Stomach smooth muscle (tissue), 2 donors: ENCODE results near the gene ZNF653.
A peak's percentile ranks its signal among the peaks of the same experiment; 100 is the strongest.

ENCODE experiments used
- H3K27ac ChIP-seq: one replicate; pipeline ENCODE4 v1.7.0; 2013; ENCODE audit warnings: mild to moderate bottlenecking, low read length, inconsistent platforms
- H3K27me3 ChIP-seq, 2 donors: one replicate each; pipeline ENCODE4 v1.7.0; 2013; ENCODE audit warnings: low read length in 2 of 2; ENCODE audit not compliant: insufficient read depth in 2 of 2, control insufficient read depth in 1 of 2
- H3K36me3 ChIP-seq, 2 donors: one replicate each; pipeline ENCODE4 v1.7.0; 2013; ENCODE audit warnings: low read length in 2 of 2; ENCODE audit not compliant: control insufficient read depth in 2 of 2, insufficient read depth in 2 of 2
- H3K4me1 ChIP-seq: one replicate; pipeline ENCODE4 v1.7.0; 2013; ENCODE audit warnings: low read length; ENCODE audit not compliant: control insufficient read depth, insufficient read depth
- H3K4me3 ChIP-seq, 2 donors: one replicate each; pipeline ENCODE4 v1.7.0; 2013; ENCODE audit warnings: low read length in 2 of 2
- H3K9ac ChIP-seq, 2 donors: one replicate each; pipeline ENCODE4 v1.7.0; 2013; ENCODE audit warnings: low read length in 2 of 2, mild to moderate bottlenecking in 1 of 2
- H3K9me3 ChIP-seq, 2 donors: one replicate each; pipeline ENCODE4 v1.7.0; 2013; ENCODE audit warnings: low read length in 2 of 2; ENCODE audit not compliant: control insufficient read depth in 2 of 2
- donor health status: healthy.
- donor health status: Pancreatic carcinoma.

ZNF653 gene

DNA sequence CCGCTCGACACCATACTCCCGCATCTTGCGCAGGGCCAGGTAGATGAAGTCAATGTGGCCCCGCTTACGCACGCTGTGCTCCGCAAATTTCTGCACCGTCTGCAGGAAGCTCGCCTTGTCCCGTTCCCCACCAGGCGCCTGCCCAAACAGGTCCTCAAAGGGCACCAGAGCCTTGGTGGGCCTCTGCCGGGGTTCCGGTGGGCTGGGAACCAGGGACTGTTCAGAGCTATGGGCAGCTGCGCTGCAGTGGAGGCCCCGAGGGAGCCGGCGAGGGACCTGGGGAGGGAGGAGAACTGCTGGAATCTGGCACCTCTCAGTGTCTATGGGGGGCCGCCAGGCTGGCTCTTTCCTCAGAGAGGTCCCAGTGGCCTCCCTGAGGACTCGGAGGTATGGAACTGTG is 8.3 kb upstream of the ZNF653 start:
- Histone ChIP-seq H3K9ac (no peak overlapping the region), H3K27me3 (no peaks in the 10 kb centered on the region), H3K4me3 (no peak overlapping the region), H3K27ac (no peak overlapping the region), H3K4me1 (no peaks in the 10 kb centered on the region), H3K9me3 (no peaks in the 10 kb centered on the region), H3K36me3 (peaks cover 21 to 30% of the 10 kb centered on the region in 2 donors)

DNA sequence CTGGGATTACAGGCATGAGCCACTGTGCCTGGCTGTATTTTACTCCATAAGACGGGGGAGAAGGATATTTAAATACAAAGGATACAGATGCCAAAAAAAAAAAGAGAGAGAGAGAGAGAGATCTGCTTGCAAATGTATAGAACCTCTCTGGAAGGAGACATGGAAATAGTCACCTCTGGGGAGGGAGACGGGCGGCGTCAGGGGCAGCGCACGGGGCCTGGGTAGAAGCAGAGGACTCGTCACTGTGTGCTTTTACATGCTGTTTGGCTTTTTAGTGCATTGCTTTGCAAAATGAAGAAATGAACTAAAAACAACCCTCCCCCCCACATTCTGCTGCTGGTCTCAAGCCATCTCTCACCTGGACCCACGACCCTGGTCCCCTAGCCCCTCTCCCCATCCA is 4.8 kb upstream of the ZNF653 start:
- H3K4me3 ChIP-seq, result no peak overlapping the region
- no peak overlapping the region for H3K27ac ChIP-seq
- H3K36me3 ChIP-seq, result peaks cover 18% of the 10 kb centered on the region in 2 donors
- no peak overlapping the region for H3K9ac ChIP-seq
- H3K9me3 ChIP-seq, result no peaks in the 10 kb centered on the region
- no peaks in the 10 kb centered on the region for H3K27me3 ChIP-seq
- H3K4me1 ChIP-seq, result peaks cover 5% of the 10 kb centered on the region

DNA sequence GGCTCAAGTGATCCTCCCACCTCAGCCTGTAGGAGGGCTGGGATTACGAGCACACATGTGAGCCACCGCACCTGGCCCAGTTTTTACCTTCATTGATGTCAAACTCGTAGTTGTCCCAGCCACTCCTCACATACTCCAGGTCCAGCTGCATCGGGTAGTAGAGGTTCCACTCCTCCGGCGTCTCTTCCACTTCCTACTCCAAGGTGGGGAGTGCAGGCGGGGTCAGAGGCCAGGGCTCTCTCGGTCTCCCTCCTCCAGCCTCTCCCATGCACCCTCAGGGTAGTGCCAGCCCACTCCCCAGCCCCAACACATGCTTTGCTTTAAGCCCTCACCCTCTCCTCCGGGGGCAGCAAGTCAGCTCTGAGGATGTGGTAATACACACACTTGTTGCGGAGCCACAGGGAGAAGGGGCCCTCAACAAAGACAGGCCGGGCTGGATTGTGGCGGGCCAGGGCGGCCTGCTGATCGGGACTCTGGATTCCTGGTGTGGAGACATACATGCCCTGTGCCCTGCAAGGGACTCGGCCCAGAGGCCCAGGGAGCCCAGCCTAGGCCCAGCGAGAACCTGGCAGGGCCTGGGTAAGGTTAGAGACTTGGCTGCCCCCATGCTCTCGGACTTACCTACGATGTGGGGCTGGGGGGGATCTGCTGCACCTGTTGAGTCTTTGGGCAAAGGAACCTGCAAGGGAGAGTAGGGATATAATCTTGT is 1.9 kb upstream of the ZNF653 start:
- no peak overlapping the region for H3K27ac ChIP-seq
- peaks cover 9% of the 10 kb centered on the region for H3K4me1 ChIP-seq
- H3K4me3 ChIP-seq, result no peak overlapping the region
- H3K9me3 ChIP-seq, result no peaks in the 10 kb centered on the region
- H3K36me3 ChIP-seq, result peaks cover 8 to 9% of the 10 kb centered on the region in 2 donors
- H3K9ac ChIP-seq, result no peak overlapping the region
- H3K27me3 ChIP-seq, result no peaks in the 10 kb centered on the region

DNA sequence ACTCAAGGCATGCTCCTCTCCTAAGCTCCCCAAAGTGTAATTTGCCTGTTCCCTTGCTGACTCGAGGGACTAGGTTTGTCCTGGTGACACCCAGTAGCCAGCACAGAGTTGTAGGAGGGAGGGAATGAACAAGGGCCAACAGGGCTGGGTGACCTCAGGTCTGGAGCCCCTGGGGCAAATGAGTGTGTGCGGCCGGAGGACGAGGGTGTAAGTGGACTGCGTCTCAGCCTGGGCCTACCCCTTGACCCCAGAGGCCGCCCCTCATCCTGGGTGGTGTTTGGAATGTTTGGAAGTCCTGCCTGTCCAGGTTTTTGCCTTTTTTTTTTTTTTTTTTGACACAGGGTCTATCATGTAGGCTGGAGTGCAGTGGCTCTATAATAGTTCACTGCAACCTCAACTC is 1.3 kb upstream of the ZNF653 start:
- H3K9ac ChIP-seq, result no peak overlapping the region
- H3K36me3 ChIP-seq, result peaks cover 5 to 7% of the 10 kb centered on the region in 2 donors
- H3K27ac ChIP-seq, result no peak overlapping the region
- no peaks in the 10 kb centered on the region for H3K9me3 ChIP-seq
- peaks cover 9% of the 10 kb centered on the region for H3K4me1 ChIP-seq
- H3K27me3 ChIP-seq, result no peaks in the 10 kb centered on the region
- H3K4me3 ChIP-seq, result no peak overlapping the region

DNA sequence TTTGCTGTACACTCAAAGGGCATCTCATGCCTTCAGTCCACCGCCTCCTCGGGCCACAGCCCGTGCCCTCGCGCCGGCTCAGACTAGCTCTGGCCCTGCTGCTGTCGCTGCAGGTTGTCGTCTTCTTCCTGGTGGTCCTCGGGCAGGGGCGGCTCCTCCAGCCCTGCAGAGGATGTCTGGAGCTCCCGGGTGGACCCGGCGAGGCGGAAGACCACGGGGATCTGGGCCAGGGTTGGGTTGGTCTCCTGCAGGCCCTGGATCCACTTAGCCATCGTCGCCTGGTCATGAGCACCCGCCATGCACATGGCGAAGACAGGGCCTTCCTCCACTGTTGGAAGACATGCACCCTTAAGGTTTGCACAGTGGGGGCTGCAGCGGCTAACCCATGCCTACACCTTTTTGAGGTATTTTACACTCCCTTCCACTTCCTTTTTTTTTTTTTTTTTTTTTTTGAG is 489 bp upstream of the ZNF653 start:
- Histone ChIP-seq H3K4me3 (peak overlapping the region; percentile 82 to 84), H3K9me3 (no peaks in the 10 kb centered on the region), H3K9ac (peak overlapping the region; percentile 66 to 87), H3K27ac (peak overlapping the region; percentile 90), H3K27me3 (no peaks in the 10 kb centered on the region), H3K4me1 (peaks cover 9% of the 10 kb centered on the region), H3K36me3 (peaks cover under 1 to 3% of the 10 kb centered on the region in 2 donors)

DNA sequence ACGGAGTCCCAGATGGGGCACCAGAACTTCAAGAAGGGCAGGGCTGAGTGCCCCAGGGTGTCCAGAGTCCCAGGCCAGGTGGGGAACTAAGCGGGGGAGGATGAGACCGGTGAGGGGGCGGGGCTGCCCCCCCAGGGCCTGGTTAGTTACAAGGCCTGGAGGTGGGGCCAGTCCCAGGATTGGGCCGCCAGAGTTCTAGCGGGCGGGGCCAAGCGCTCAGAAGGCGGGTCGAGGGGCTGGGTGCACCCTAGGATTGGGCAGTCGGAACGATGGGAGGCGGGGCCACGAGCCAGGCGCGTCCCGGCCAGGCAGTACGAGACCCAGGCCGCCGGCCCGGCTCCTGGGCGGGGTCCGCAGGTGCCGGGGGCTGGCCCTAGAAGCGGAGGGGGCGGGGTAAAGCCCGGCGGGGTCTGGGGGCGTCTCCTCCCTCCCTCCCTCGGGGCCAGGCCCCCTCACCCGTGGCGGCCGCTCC is 571 bp downstream of the ZNF653 start:
- Histone ChIP-seq H3K4me1 (peaks cover 9% of the 10 kb centered on the region), H3K27me3 (no peaks in the 10 kb centered on the region), H3K9me3 (no peaks in the 10 kb centered on the region), H3K27ac (peak overlapping the region; percentile 90), H3K36me3 (no peaks in the 10 kb centered on the region), H3K9ac (peak overlapping the region; percentile 78 to 87), H3K4me3 (peak overlapping the region; percentile 82 to 84)

DNA sequence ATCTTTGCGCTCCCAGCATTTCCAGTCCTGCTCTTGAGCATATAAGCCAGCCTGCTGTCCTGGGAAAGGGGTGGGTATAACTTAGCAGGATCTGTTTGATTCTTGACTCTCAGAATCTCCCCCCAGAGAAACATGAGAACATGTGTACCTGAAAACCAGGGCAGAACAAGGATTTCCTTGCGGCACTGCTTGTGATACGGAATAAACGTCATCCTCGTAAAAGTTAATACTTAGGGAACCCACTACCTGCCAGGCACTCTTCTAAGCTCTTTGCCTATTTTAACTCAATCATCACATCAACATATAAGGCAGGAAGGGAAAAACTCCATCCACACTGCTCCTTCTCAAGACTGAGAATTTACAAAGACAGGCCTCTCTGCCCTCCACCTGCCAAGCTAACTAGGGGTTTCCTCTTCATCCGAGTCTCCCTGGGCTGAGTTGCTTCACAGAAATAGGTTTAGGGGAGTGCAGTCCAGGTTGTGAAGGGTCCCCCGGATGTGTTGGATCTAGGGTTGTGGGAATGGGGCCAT is 1.1 kb downstream of the ZNF653 start:
- H3K4me3 ChIP-seq, result peak overlapping the region; percentile 82 to 84
- peak overlapping the region; percentile 90 for H3K27ac ChIP-seq
- peaks cover 9% of the 10 kb centered on the region for H3K4me1 ChIP-seq
- H3K9me3 ChIP-seq, result no peaks in the 10 kb centered on the region
- no peaks in the 10 kb centered on the region for H3K27me3 ChIP-seq
- H3K9ac ChIP-seq, result peak overlapping the region; percentile 74 to 87
- no peaks in the 10 kb centered on the region for H3K36me3 ChIP-seq

DNA sequence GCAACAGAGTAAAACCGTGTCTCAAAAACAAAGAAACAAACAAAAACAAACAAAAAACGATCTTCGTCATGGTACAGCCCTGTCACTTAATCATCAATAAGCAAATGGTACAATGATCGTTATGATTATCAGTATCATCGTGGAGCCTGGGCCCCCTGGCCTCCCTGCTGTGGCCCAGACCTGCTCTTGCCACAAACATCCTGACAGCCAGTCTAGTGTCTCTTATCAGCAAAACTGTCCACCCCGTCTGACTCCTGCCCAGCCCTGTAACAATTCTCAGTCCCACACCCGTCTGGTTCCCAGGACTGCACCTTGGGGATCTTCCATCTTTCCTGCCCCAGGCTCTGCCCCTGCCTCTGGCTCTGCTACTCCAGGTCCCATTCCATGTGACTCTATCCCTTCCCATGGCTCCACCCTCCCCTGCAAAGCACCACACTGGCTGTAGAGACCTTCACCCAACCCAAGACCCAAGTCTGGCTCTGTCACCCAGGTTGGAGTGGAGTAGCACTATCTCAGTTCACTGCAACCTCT is 5.7 kb downstream of the ZNF653 start:
- Histone ChIP-seq H3K36me3 (peaks cover 0 to 18% of the 10 kb centered on the region in 2 donors), H3K27ac (no peak overlapping the region), H3K4me3 (no peak overlapping the region), H3K9me3 (no peaks in the 10 kb centered on the region), H3K27me3 (no peaks in the 10 kb centered on the region), H3K4me1 (peaks cover 4% of the 10 kb centered on the region), H3K9ac (no peak overlapping the region)

DNA sequence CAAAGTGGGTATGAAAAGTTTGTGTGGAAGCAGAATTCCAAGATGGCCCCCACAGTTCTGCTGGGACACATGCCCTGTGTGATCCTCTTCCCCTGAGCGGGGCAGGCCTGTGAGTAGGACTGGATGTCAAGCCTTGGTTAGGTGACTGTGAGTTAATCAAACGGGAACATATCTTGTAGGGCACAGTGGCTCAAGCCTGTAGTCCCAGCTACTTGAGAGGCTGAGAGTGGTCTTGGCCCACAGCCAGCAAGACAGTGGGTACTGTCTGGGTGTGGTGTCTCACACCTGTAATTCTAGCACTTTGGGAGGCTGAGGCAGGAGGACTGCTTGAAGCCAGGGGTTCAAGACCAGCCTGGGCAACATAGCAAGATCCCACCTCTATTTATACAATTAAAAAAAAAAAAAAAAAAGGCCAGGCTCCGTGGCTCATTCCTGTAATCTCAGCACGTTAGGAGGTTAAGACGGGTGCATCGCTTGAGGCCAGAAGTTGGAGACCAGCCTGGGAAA is 6.4 kb downstream of the ZNF653 start:
- peaks cover 0 to 18% of the 10 kb centered on the region in 2 donors for H3K36me3 ChIP-seq
- H3K4me1 ChIP-seq, result no peaks in the 10 kb centered on the region
- H3K27ac ChIP-seq, result no peak overlapping the region
- no peaks in the 10 kb centered on the region for H3K9me3 ChIP-seq
- H3K27me3 ChIP-seq, result no peaks in the 10 kb centered on the region
- no peak overlapping the region for H3K9ac ChIP-seq
- H3K4me3 ChIP-seq, result no peak overlapping the region

DNA sequence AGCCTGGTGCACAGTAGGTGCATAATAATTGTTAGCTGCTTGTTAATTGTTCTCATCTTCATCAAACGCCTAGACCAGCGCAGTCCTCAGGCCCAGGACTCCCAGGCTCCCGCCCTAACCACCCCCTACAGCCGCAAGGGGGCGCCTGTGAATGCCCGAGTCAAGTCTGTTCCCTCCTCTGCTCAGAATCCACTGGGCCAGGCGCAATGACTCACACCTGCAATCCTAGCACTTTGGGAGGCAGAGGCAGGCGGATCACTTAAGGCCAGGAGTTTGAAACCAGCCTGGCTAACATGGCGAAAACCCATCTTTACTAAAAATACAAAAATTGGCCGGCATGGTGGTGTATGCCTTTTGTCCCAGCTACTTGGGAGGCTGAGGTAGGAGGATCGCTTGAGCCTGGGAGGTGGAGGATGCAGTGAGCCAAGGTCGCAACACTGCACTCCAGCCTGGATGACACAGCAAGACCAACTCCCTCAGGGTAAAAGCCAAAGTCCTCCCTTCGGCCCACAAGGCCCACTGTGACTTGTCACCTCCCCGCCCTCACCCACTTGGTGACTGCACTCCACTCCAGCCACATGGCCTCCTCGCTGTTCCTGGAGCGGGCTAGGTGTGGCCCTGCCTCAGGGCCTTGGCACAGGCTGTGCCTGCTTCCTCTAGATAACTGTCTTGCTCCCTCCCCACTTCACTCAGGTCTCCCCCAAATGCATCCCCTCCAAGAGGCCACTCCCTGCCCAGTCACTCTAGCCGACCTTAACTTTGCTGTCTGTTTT is 9.1 kb downstream of the ZNF653 start:
- Histone ChIP-seq H3K27me3 (no peaks in the 10 kb centered on the region), H3K4me1 (no peaks in the 10 kb centered on the region), H3K9me3 (no peaks in the 10 kb centered on the region), H3K4me3 (no peak overlapping the region), H3K36me3 (peaks cover 3 to 21% of the 10 kb centered on the region in 2 donors), H3K27ac (no peak overlapping the region), H3K9ac (no peak overlapping the region)
